Neural progenitor cell (in vitro differentiated cells): ENCODE data around the gene SMIM1. TPM values are rescaled to one million over a fixed set of nuclear protein-coding genes. Genes with fewer than 3 reads are reported as not detected.

Source experiments
- DNase-seq: peaks from one replicate; pipeline ENCODE4 v3.0.0-alpha.2; 2016; ENCODE audit warnings: low spot score
- H2AFZ ChIP-seq: fragments of 200-600 bp; sonication (generic); replicated peaks from 2 replicates; pipeline ENCODE4 v1.6.1; 2016; ENCODE audit warnings: antibody characterized with exemption
- H3F3A ChIP-seq: fragments of 200-600 bp; sonication (generic); 2 replicates; pipeline ENCODE4 v1.6.1; 2016; ENCODE audit warnings: antibody characterized with exemption, low read depth
- H3K27ac ChIP-seq: fragments of 200-600 bp; sonication (generic); 2 replicates; pipeline ENCODE4 v1.5.1; 2016; ENCODE audit warnings: mild to moderate bottlenecking
- H3K27me3 ChIP-seq: fragments of 200-600 bp; sonication (generic); 2 replicates; pipeline ENCODE4 v1.6.1; 2016; ENCODE audit warnings: mild to moderate bottlenecking, moderate library complexity
- H3K36me3 ChIP-seq: fragments of 200-600 bp; sonication (generic); 2 replicates; pipeline ENCODE4 v1.5.1; 2016
- H3K4me1 ChIP-seq: fragments of 200-600 bp; sonication (generic); 2 replicates; pipeline ENCODE4 v1.6.1; 2016; ENCODE audit warnings: mixed run types
- H3K4me2 ChIP-seq: fragments of 200-600 bp; sonication (generic); 2 replicates; pipeline ENCODE4 v1.6.1; 2016
- H3K4me3 ChIP-seq: fragments of 200-600 bp; sonication (generic); 2 replicates; pipeline ENCODE4 v1.5.1; 2016
- H3K79me2 ChIP-seq: fragments of 200-600 bp; sonication (generic); 2 replicates; pipeline ENCODE4 v1.6.1; 2016; ENCODE audit warnings: low read depth
- H3K9ac ChIP-seq: fragments of 200-600 bp; sonication (generic); 2 replicates; pipeline ENCODE4 v1.6.1; 2016
- H3K9me3 ChIP-seq: fragments of 200-600 bp; sonication (generic); 2 replicates; pipeline ENCODE4 v1.5.1; 2016; ENCODE audit warnings: low read depth
- H4K20me1 ChIP-seq: fragments of 200-600 bp; sonication (generic); 2 replicates; pipeline ENCODE4 v1.6.1; 2016; ENCODE audit warnings: low read depth
- H3K27ac Mint-ChIP-seq: 3 replicates; pipeline ENCODE4 v1.8.0; 2021; ENCODE audit warnings: mixed read lengths
- H3K27me3 Mint-ChIP-seq: 2 replicates; pipeline ENCODE4 v1.8.0; 2022; ENCODE audit warnings: low read depth, mild to moderate bottlenecking, inconsistent platforms, moderate library complexity, mixed read lengths; ENCODE audit not compliant: insufficient read depth
- H3K36me3 Mint-ChIP-seq: 3 replicates; pipeline ENCODE4 v1.8.0; 2021; ENCODE audit warnings: mixed read lengths
- H3K4me1 Mint-ChIP-seq: 3 replicates; pipeline ENCODE4 v1.8.0; 2021; ENCODE audit warnings: mixed read lengths
- H3K4me3 Mint-ChIP-seq: 3 replicates; pipeline ENCODE4 v1.8.0; 2021; ENCODE audit warnings: mild to moderate bottlenecking, moderate library complexity, mixed read lengths
- H3K9me3 Mint-ChIP-seq: 3 replicates; pipeline ENCODE4 v1.8.0; 2020; ENCODE audit warnings: mixed read lengths
- EZH2 ChIP-seq: fragments of 200-600 bp; sonication (generic); IDR thresholded peaks from 2 replicates; pipeline ENCODE4 v1.6.1; 2017; ENCODE audit warnings: antibody characterized with exemption, mild to moderate bottlenecking, moderate library complexity
- EZH2phosphoT487 ChIP-seq: fragments of 200-600 bp; sonication (generic); IDR thresholded peaks from 2 replicates; pipeline ENCODE4 v1.6.1; 2017; ENCODE audit warnings: antibody characterized with exemption
- total RNA-seq: library from RNA; depleted of rRNA; stranded (reverse); fragments of >200 nt; gene quantifications from 2 replicates; pipeline ENCODE4 v1.2.3, GENCODE V29; 2015; ENCODE audit warnings: low replicate concordance
- TF ChIP-seq, protein P1 (sequence below): fragments of 200-600 bp; sonication (generic); IDR thresholded peaks from 2 replicates; pipeline ENCODE4 v1.5.1; 2017; ENCODE audit warnings: antibody characterized with exemption, mild to moderate bottlenecking

SMIM1 gene
- total RNA-seq, 1 donor from 2014 or later, result not detected

DNA sequence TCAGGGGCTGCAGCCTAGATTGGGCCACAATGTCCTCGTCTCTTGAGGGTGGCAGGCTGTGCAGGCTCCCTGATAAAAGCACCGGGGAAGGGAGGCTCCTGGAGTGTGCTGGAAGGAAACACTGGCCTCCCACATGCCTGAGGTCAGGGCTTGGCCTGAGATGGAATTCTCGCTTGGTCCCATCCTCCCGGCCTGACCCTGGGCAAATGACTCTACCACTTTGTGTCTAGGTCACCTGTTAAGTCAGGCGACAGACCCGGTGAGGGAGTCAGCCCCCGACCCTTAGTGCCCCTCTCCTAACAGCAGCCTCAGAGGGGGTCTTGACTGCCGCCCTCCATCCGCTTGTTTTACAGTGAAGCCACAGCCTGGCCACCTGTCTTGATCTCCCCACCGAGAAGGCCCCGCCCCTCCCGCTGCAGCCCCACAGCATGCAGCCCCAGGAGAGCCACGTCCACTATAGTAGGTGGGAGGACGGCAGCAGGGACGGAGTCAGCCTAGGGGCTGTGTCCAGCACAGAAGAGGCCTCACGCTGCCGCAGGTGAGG lies 2.5 kb downstream of the SMIM1 start:
- Mint-ChIP-seq H3K36me3 (peaks cover 7% of the 10 kb centered on the region), H3K4me1 (peaks cover 29% of the 10 kb centered on the region), H3K4me3 (no peak overlapping the region), H3K9me3 (no peaks in the 10 kb centered on the region), H3K27ac (no peak overlapping the region), H3K27me3 (peaks cover 8% of the 10 kb centered on the region)
- no peak for TF ChIP-seq EZH2
- TF ChIP-seq, protein P1, sequence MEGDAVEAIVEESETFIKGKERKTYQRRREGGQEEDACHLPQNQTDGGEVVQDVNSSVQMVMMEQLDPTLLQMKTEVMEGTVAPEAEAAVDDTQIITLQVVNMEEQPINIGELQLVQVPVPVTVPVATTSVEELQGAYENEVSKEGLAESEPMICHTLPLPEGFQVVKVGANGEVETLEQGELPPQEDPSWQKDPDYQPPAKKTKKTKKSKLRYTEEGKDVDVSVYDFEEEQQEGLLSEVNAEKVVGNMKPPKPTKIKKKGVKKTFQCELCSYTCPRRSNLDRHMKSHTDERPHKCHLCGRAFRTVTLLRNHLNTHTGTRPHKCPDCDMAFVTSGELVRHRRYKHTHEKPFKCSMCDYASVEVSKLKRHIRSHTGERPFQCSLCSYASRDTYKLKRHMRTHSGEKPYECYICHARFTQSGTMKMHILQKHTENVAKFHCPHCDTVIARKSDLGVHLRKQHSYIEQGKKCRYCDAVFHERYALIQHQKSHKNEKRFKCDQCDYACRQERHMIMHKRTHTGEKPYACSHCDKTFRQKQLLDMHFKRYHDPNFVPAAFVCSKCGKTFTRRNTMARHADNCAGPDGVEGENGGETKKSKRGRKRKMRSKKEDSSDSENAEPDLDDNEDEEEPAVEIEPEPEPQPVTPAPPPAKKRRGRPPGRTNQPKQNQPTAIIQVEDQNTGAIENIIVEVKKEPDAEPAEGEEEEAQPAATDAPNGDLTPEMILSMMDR, result no peak
- no peak for TF ChIP-seq EZH2phosphoT487
- Histone ChIP-seq H3K27me3 (peaks cover 23% of the 10 kb centered on the region), H3K9ac (no peak overlapping the region), H3K4me2 (peak overlapping the region; percentile 43), H2AFZ (no peak overlapping the region), H3K27ac (no peak overlapping the region), H3K4me3 (no peak overlapping the region), H4K20me1 (peaks cover 4% of the 10 kb centered on the region), H3K9me3 (no peaks in the 10 kb centered on the region), H3K36me3 (no peaks in the 10 kb centered on the region), H3K79me2 (no peaks in the 10 kb centered on the region), H3F3A (peaks cover 5% of the 10 kb centered on the region), H3K4me1 (peaks cover 14% of the 10 kb centered on the region)
- DNase-seq, result peak; percentile 20

GRCh38 chr1:3775490-3776230 lies 3.1 kb downstream of the SMIM1 start:
- no peak overlapping the region for H3K9ac ChIP-seq
- peak overlapping the region; percentile 37 for H3K27ac Mint-ChIP-seq
- H3K27me3 ChIP-seq, result peaks cover 20% of the 10 kb centered on the region
- no peak for TF ChIP-seq EZH2
- TF ChIP-seq, protein P1, result peak; percentile 59
- no peak overlapping the region for H3K27ac ChIP-seq
- H3K4me3 Mint-ChIP-seq, result no peak overlapping the region
- H3F3A ChIP-seq, result peaks cover 5% of the 10 kb centered on the region
- no peak overlapping the region for H3K4me3 ChIP-seq
- no peaks in the 10 kb centered on the region for H3K9me3 ChIP-seq
- no peaks in the 10 kb centered on the region for H3K9me3 Mint-ChIP-seq
- H3K79me2 ChIP-seq, result no peaks in the 10 kb centered on the region
- H3K36me3 Mint-ChIP-seq, result peaks cover 12% of the 10 kb centered on the region
- peaks cover 8% of the 10 kb centered on the region for H3K27me3 Mint-ChIP-seq
- peaks cover 27% of the 10 kb centered on the region for H3K4me1 Mint-ChIP-seq
- H3K36me3 ChIP-seq, result no peaks in the 10 kb centered on the region
- DNase-seq, result peak; percentile 72
- peaks cover 14% of the 10 kb centered on the region for H3K4me1 ChIP-seq
- peak overlapping the region; percentile 43 for H3K4me2 ChIP-seq
- H2AFZ ChIP-seq, result no peak overlapping the region
- peaks cover 4% of the 10 kb centered on the region for H4K20me1 ChIP-seq

DNA sequence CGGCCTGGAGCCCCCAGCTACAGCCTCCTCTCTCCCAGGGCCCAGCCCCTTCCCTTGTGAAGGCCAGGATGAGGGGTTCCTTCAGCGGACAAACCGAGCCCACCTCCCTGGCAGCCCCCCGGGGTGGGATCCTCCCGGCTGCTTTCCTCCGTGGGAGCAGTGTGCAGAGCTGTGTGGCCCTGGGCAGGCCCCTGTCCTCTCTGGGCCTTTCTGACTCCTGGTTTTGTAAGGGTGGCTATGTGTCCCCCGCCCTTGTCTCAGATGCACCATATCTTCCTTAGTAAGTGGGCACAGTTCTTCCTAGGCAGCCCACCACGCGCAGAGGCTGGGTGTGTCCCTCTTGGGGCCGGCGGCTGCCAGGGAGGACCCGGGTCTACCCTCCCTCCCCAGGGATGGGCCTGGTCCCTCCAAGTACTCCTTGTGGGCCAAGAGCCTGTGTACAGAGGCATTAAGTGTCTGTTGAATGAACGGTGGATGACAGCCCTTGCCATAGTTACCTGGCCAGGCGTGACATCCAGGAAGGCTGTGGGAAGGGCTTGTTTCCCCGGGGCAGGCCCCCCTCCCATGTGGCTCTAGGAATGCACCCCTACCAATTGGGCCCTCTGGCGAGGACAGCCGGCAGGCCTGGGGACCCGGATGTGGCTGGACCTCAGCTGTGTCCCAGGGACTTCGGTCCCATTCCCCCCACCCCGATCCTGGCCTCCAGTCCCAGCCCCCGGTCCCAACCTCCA lies 3.8 kb downstream of the SMIM1 start:
- Mint-ChIP-seq H3K27ac (peak overlapping the region; percentile 69), H3K27me3 (peaks cover 8% of the 10 kb centered on the region), H3K9me3 (no peaks in the 10 kb centered on the region), H3K4me1 (peaks cover 20% of the 10 kb centered on the region), H3K36me3 (peaks cover 15% of the 10 kb centered on the region), H3K4me3 (no peak overlapping the region)
- Histone ChIP-seq H3K4me2 (no peak overlapping the region), H3K27ac (no peak overlapping the region), H3F3A (peaks cover 5% of the 10 kb centered on the region), H3K9me3 (no peaks in the 10 kb centered on the region), H3K79me2 (no peaks in the 10 kb centered on the region), H3K27me3 (peaks cover 13% of the 10 kb centered on the region), H3K4me1 (peaks cover 14% of the 10 kb centered on the region), H3K4me3 (no peak overlapping the region), H3K9ac (no peak overlapping the region), H3K36me3 (no peaks in the 10 kb centered on the region), H2AFZ (no peak overlapping the region), H4K20me1 (peaks cover 4% of the 10 kb centered on the region)
- TF ChIP-seq EZH2phosphoT487 (no peak), EZH2 (no peak)
- TF ChIP-seq, protein P1, result no peak
- no peak for DNase-seq
